Small intestine (tissue), 7 donors: ENCODE measurements around the gene B4GALT6. TPM values are rescaled to one million over a fixed set of nuclear protein-coding genes. Genes with fewer than 3 reads are reported as not detected.

ENCODE experiments used
- DNase-seq, 2 donors: peaks; one replicate each; pipeline versions ENCODE4 v3.0.0 to v3.0.0-alpha.2; 2013
- FAIRE-seq: peaks from 2 replicates; lab custom pipeline; 2012; peaks lifted over from hg19 to GRCh38; lab: Jason Lieb, UNC
- H3K27ac ChIP-seq, 3 donors: one replicate each; pipeline ENCODE4 v1.5.1; 2013; ENCODE audit warnings: low read length in 2 of 3, mild to moderate bottlenecking in 2 of 3, control low read depth in 1 of 3, inconsistent platforms in 1 of 3, low read depth in 1 of 3, moderate library complexity in 1 of 3
- H3K27me3 ChIP-seq, 3 donors: one replicate each; pipeline ENCODE4 v1.6.1; 2013; ENCODE audit warnings: low read length in 3 of 3, inconsistent platforms in 1 of 3; ENCODE audit not compliant: control insufficient read depth in 3 of 3, insufficient read depth in 3 of 3
- H3K36me3 ChIP-seq, 3 donors: one replicate each; pipeline ENCODE4 v1.6.1; 2013; ENCODE audit warnings: low read length in 3 of 3, inconsistent platforms in 1 of 3, low read depth in 1 of 3, mild to moderate bottlenecking in 1 of 3, moderate library complexity in 1 of 3; ENCODE audit not compliant: control insufficient read depth in 3 of 3, insufficient read depth in 2 of 3
- H3K4me1 ChIP-seq, 3 donors: one replicate each; pipeline ENCODE4 v1.6.1; 2013; ENCODE audit warnings: low read length in 2 of 3, inconsistent platforms in 1 of 3, low read depth in 1 of 3, mild to moderate bottlenecking in 1 of 3, moderate library complexity in 1 of 3; ENCODE audit not compliant: control insufficient read depth in 3 of 3, insufficient read depth in 2 of 3
- H3K4me3 ChIP-seq, 3 donors: one replicate each; pipeline ENCODE4 v1.5.1; 2013; ENCODE audit warnings: low read length in 3 of 3, control low read depth in 1 of 3, inconsistent platforms in 1 of 3, low read depth in 1 of 3, mild to moderate bottlenecking in 1 of 3, moderate library complexity in 1 of 3
- H3K9me3 ChIP-seq, 2 donors: one replicate each; pipeline ENCODE4 v1.6.1; 2013; ENCODE audit warnings: low read depth in 1 of 2, low read length in 1 of 2; ENCODE audit not compliant: control insufficient read depth in 2 of 2, insufficient read depth in 1 of 2
- WGBS, 3 donors: extraction: QIAGEN DNeasy Blood & Tissue Kit; methylation state at CpG; one replicate each; pipeline ENCODE4 v1.1.7; 2013; 5-methylcytosine and 5-hydroxymethylcytosine counted together
- polyA plus RNA-seq, 4 donors: library from polyadenylated mRNA; stranded (reverse) in 3 of 4; unstranded in 1 of 4; fragments of 200-250 nt in 3 of 4; fragments of 120-200 nt in 1 of 4; gene quantifications; one replicate each; pipeline versions ENCODE4 v1.2.1 to v1.2.3, GENCODE V29; 2013
- donor health status: healthy with polysubstance abuse.
- donor health status: control.
- donor health status: control.
- donor health status: Bipolar disorder and iron deficiency.
- donor health status: healthy.

B4GALT6 gene
- polyA plus RNA-seq, 4 donors: 4.7 to 10.3 (median 8.1) TPM

GRCh38 chr18:31576670-31577069 is 107.7 kb downstream of the B4GALT6 start:
- H3K4me3 ChIP-seq: no peak overlapping the region
- no peaks in the 10 kb centered on the region for H3K9me3 ChIP-seq
- H3K36me3 ChIP-seq: no peaks in the 10 kb centered on the region
- no peaks in the 10 kb centered on the region for H3K27me3 ChIP-seq
- no peak overlapping the region for H3K27ac ChIP-seq
- no peak for FAIRE-seq
- peaks cover 0 to 31% (median 0%) of the 10 kb centered on the region in 3 donors for H3K4me1 ChIP-seq
- 59 to 66% (median 60%) methylated on average over 4 of the region's 4 CpGs for WGBS, 3 donors
- DNase-seq: no peak

- FAIRE-seq (no peak), DNase-seq (no peak)
- Histone ChIP-seq H3K27ac (no peak overlapping the region), H3K9me3 (no peaks in the 10 kb centered on the region), H3K4me1 (peaks cover 0 to 28% (median 0%) of the 10 kb centered on the region in 3 donors), H3K27me3 (no peaks in the 10 kb centered on the region), H3K4me3 (no peak overlapping the region), H3K36me3 (no peaks in the 10 kb centered on the region)
- WGBS, 3 donors: 61 to 67% (median 66%) methylated on average over 3 of the region's 3 CpGs
Measured at GRCh38 chr18:31575515-31576257, 108.7 kb downstream of the B4GALT6 start.

GRCh38 chr18:31574359-31574758 is 110.0 kb downstream of the B4GALT6 start:
- DNase-seq (no peak), FAIRE-seq (no peak)
- 77 to 97% (median 91%) methylated on average over 1 of the region's 1 CpG for WGBS, 3 donors
- no peak overlapping the region for H3K27ac ChIP-seq
- no peaks in the 10 kb centered on the region for H3K36me3 ChIP-seq
- H3K27me3 ChIP-seq: no peaks in the 10 kb centered on the region
- H3K9me3 ChIP-seq: no peaks in the 10 kb centered on the region
- peaks cover 0 to 24% (median 0%) of the 10 kb centered on the region in 3 donors for H3K4me1 ChIP-seq
- no peak overlapping the region for H3K4me3 ChIP-seq

Other genes starting within 250 kb of the B4GALT6 start
- 1 to 10 TPM in 1 of 4 donors, under 1 TPM in 3; 0.03 to 2.5 (median 0.47) TPM for gene DSG3, start 236.8 kb downstream of the B4GALT6 start, polyA plus RNA-seq
- gene DSG2, start 186.4 kb downstream of the B4GALT6 start, polyA plus RNA-seq: 100 to 1,000 TPM in 1 of 4 donors, 10 to 100 TPM in 3; 28.6 to 106 (median 47.9) TPM
- 1,000 to 10,000 TPM in 1 of 4 donors, 1 to 10 TPM in 2, under 1 TPM in 1; 0.63 to 2,731 (median 6.0) TPM for gene TTR, start 92.7 kb downstream of the B4GALT6 start, polyA plus RNA-seq
- under 1 TPM in 1 of 4 donors, not detected in 3; 0.04 TPM for gene SLC25A52, start 76.3 kb upstream of the B4GALT6 start, polyA plus RNA-seq